Right renal pelvis (tissue), 4 donors: ENCODE results near the gene USE1. TPM values are rescaled to one million over a fixed set of nuclear protein-coding genes. Genes with fewer than 3 reads are reported as not detected.
A peak's percentile ranks its signal among the peaks of the same experiment; 100 is the strongest.

Experiments used
- DNase-seq, 4 donors: peaks; one replicate each; pipeline ENCODE4 v3.0.0-alpha.2; 2013; ENCODE audit warnings: low read depth in 4 of 4, low spot score in 3 of 4, missing footprints in 1 of 4
- polyA plus RNA-seq, 4 donors: library from polyadenylated mRNA; unstranded; fragments of 120-200 nt; gene quantifications; one replicate each; pipeline ENCODE4 v1.2.1, GENCODE V29; 2013; ENCODE audit not compliant: insufficient read length in 4 of 4

Gene USE1
- polyA plus RNA-seq, 4 donors: 26.5 to 30.6 (median 29.7) TPM

- no peak for DNase-seq
Measured at GRCh38 chr19:17202713-17203112, 12.4 kb upstream of the USE1 start.

GRCh38 chr19:17205237-17206140 lies 9.7 kb upstream of the USE1 start:
- DNase-seq: no peak

GRCh38 chr19:17206736-17207581 lies 8.2 kb upstream of the USE1 start:
- DNase-seq: no peak

- DNase-seq: no peak
Measured at GRCh38 chr19:17209126-17210036, 5.8 kb upstream of the USE1 start.

GRCh38 chr19:17210296-17210695 lies 4.9 kb upstream of the USE1 start:
- DNase-seq: no peak

GRCh38 chr19:17211547-17212446 lies 3.4 kb upstream of the USE1 start:
- DNase-seq: no peak

- no peak for DNase-seq
Measured at GRCh38 chr19:17213334-17213733, 1.8 kb upstream of the USE1 start.

- no peak for DNase-seq
Measured at GRCh38 chr19:17214508-17215126, 540 bp upstream of the USE1 start.

- DNase-seq: no peak
Measured at GRCh38 chr19:17216058-17216670, 1.0 kb downstream of the USE1 start.

GRCh38 chr19:17219286-17219685 lies 4.1 kb downstream of the USE1 start:
- DNase-seq: no peak

GRCh38 chr19:17220207-17220758 lies 5.1 kb downstream of the USE1 start:
- DNase-seq: no peak

GRCh38 chr19:17225053-17225452 lies 9.9 kb downstream of the USE1 start:
- DNase-seq: no peak

- peak; percentile 95 to 96 (median 96) for DNase-seq
Measured at GRCh38 chr19:17226002-17226933, 11.1 kb downstream of the USE1 start, which contains the start of gene OCEL1. Gene OCEL1, plus strand, starts transcription at chr19:17226226. Its CDS starts 22 bp downstream, at chr19:17226248.

- no peak for DNase-seq
Measured at GRCh38 chr19:17227798-17228367, 12.7 kb downstream of the USE1 start.

- no peak for DNase-seq
Measured at GRCh38 chr19:17229890-17230289, 14.7 kb downstream of the USE1 start.

- no peak for DNase-seq
Measured at GRCh38 chr19:17232258-17232657, 17.1 kb downstream of the USE1 start.

GRCh38 chr19:17234911-17235299 lies 19.7 kb downstream of the USE1 start:
- DNase-seq: no peak
